LNCaP clone FGC (cell line): Measurements from ENCODE around the gene LCN10.
"Not testable (repeated sequence)": the region's sequence is repeated elsewhere in the genome, so short reads cannot be mapped to it uniquely, and the experiment has no call there.

ENCODE experiments used
- DNase-seq: peaks from one replicate; pipeline ENCODE4 v3.0.0-alpha.2; 2011; ENCODE audit warnings: low read depth
- H3K4me3 ChIP-seq: 2 replicates; pipeline ENCODE4 v1.5.1; 2011; ENCODE audit warnings: mild to moderate bottlenecking, low read depth, low read length, control low read depth
- TF ChIP-seq, protein P1 (sequence below): IDR thresholded peaks from 2 replicates; pipeline ENCODE4 v1.5.1; 2012; ENCODE audit warnings: mild to moderate bottlenecking; ENCODE audit not compliant: control insufficient read depth, insufficient read depth; ENCODE audit errors: extremely low read depth

The LCN10 gene

DNA sequence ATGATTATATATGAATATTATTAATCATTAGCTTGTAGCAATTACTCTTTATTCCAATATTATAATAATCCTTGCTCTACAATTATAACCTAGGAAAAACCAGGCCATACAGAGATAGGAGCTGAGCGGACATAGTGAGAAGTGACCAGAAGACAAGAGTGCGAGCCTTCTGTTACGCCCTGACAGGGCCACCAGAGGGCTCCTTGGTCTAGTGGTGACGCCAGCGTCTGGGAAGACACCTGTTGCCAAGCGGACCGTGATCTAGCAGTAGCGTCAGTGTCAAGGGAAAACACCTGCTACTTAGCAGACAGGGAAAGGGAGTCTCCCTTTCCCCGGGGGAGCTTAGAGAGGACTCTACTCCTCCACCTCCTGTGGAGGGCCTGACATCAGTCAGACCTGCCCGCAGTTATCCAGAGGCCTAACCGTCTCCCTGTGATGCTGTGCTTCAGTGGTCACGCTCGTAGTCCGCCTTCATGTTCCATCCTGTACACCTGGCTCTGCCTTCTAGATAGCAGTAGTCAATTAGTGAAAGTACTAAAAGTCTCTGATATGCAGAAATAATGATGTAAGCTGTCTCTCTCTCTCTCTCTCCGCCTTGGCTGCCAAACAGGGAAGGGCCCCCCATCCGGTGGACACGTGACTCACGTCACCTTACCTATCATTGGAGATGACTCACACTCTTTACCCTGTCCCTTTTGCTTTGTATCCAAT is 23.8 kb upstream of the LCN10 start:
- DNase-seq, H3K4me3 ChIP-seq: not testable (repeated sequence)
- TF ChIP-seq, protein P1, sequence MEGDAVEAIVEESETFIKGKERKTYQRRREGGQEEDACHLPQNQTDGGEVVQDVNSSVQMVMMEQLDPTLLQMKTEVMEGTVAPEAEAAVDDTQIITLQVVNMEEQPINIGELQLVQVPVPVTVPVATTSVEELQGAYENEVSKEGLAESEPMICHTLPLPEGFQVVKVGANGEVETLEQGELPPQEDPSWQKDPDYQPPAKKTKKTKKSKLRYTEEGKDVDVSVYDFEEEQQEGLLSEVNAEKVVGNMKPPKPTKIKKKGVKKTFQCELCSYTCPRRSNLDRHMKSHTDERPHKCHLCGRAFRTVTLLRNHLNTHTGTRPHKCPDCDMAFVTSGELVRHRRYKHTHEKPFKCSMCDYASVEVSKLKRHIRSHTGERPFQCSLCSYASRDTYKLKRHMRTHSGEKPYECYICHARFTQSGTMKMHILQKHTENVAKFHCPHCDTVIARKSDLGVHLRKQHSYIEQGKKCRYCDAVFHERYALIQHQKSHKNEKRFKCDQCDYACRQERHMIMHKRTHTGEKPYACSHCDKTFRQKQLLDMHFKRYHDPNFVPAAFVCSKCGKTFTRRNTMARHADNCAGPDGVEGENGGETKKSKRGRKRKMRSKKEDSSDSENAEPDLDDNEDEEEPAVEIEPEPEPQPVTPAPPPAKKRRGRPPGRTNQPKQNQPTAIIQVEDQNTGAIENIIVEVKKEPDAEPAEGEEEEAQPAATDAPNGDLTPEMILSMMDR = peak; percentile 16; the same call in 1 of the 2 replicates

DNA sequence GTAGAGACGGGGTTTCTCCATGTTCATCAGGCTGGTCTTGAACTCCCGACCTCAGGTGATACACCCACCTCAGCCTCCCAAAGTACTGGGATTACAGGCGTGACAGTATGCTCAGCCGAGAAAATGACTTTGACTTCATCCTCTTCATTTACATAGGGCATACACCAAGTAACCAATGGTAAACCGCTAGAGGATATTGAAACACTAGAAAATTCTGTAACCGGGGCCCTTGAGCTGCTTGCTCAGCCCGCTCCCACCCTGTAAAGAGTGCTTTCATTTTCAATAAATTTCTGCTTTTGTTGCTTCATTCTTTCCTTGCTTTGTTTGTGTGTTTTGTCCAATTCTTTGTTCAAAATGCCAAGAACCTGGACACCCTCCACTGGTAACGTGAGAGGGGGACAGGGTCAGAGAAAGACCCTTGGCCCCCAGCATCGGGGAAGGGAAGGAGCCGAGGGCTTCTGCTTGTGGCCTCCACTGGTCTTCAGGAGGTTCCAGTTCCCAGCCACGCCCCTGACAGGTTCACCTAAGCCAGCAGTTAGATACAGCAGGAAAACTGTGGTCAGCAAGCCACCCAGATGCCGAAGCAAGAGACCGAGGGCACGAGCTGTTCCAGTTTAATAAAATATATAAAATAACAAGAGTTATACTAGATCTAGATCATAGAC is 23.1 kb upstream of the LCN10 start:
- not testable (repeated sequence) for DNase-seq, H3K4me3 ChIP-seq

DNA sequence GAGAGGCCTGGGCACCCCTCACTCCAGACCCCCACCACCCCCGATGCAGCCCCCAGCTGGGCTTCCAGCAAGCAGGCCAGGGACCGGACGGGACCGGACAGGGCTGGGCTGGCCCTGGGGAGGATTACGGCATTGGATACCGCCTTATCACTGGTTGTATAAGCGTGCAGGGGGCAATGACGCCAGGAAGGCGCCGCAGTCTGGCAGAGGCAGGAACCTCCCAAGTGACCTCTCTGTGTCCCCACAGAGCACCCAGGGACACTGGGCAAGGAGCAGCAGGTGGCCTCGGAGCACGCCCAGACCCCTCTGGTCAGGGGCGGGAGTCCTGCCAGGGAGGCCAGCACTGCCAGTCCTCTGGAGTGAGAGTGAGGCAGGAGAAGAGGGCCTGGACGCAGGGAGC is 22.3 kb upstream of the LCN10 start:
- TF ChIP-seq, protein P1 = no peak
- no peak overlapping the region for H3K4me3 ChIP-seq
- no peak for DNase-seq

DNA sequence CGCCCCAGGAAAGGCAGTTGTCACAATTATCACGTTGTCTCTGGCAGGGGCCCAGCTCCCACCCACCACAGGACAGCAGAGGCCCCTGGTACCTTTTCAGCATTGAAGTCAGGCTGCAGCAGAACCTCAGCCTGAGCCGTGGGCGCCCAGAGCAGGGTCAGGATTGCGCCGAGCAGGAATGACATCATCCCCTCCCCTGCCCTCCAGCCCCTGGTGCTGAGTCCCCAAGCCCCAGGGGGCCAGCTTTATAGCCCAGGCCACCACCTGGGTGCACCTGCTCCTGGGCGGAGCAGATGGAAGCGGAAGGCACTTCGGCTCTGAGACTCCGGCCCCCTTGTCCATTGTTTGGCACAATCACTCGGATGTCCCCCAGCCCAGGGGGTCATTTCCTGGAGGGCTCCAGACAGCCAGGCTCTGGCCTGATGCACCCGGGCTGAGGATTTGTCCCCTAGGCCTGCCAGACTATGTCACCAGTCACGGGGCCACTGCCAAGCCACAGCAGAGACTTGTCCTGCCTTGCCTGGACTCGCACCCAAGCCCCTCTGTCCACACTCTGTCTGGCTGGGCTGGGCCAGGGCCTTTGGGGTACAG is 21.7 kb upstream of the LCN10 start, which contains the start of gene LCN15:
Gene LCN15, minus strand, starts transcription at position 218 of the 591 bp plus-strand sequence. Its CDS starts 30 bp downstream, at position 188.
- DNase-seq = no peak
- H3K4me3 ChIP-seq = no peak within 1 kb of the TSS
- TF ChIP-seq, protein P1 = no peak

DNA sequence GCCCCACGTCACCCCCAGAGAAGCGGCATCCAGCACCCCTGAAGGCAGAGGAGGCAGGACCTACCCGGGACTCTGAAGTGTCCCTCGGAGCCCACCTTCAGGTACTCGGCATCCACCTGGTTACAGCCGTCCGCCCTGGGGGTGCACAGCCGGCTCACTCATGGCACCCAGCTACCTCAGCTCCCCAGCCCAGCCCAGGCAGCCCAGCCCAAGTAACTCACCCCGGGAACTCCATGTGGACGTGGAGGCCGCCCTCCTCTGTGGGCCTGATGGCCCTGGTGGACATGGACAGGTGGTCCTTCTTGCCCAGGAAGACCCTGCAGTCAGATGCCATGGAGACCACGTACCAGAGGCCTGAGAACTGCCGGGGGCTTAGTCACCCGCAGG is 20.9 kb upstream of the LCN10 start:
- TF ChIP-seq, protein P1 = no peak
- no peak overlapping the region for H3K4me3 ChIP-seq
- DNase-seq = no peak

DNA sequence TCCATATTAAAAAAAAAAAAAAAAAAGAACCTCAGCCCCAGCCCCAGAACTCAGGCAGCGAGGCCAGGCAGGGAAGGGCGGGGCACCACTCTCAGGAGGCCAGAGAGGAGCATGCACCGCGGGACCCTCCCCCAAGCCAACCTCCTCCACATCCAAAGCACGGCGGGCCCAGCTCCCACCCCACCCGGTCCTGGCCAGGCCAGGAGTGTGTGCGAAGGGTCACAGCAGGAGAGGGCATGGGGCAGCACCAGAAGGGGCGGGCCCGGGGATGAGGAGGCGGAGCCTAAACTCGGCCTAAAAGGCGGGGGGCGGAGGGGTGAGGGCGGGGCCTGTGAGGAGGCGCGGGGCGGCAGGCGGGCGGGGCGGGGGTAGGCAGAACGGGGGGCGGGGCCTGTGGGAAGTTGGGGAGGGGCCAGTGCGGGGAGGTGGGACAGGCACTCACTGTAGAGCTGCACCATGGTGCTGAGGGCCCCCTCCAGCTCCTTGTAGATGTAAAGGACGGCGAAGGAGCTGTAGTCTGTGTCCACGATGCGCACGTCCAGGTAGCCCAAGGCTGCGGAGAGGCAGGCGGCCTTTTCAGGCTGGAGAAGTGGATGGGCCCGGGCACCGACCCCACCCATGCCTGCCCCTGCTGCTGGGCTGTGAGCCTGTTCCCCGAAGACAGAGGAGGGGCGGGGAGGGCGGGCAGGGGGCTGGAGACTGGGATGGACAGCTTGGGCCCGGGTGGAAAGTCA is 20.3 kb upstream of the LCN10 start:
- TF ChIP-seq, protein P1 = no peak
- no peak for DNase-seq
- no peak overlapping the region for H3K4me3 ChIP-seq

DNA sequence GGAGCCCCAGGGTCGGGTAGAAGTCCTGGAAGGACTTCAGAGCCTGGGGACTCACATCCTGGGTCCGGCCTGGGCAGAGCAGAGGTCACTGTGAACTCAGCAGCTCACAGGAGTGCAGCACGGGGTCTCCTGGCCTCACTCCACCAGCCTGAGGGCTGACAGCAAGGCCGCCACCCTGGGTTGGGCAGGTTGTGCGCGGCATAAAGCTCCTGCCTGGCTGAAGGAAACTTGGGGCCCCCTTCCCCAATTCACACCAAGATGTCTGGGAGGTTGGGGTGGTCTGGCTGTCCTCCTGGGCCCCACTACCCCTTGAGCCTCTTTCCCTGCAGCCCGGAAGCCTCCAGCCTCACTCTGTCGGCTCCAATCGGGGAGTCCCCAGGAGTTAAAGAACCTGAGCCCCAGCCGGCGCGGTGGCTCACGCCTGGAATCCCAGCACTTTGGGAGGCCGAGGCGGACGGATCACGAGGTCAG is 19.5 kb upstream of the LCN10 start:
- H3K4me3 ChIP-seq = no peak overlapping the region
- no peak for DNase-seq
- TF ChIP-seq, protein P1 = no peak
